Hindlimb muscle (tissue), 1 donor: ENCODE results near the gene KRTAP12-4. TPM values are rescaled to one million over a fixed set of nuclear protein-coding genes. Genes with fewer than 3 reads are reported as not detected.
"Not testable (repeated sequence)": the region's sequence is repeated elsewhere in the genome, so short reads cannot be mapped to it uniquely, and the experiment has no call there.

Experiments
- DNase-seq: peaks from one replicate; pipeline ENCODE4 v3.0.0-alpha.2; 2013
- polyA plus RNA-seq: library from polyadenylated mRNA; unstranded; fragments of 120-200 nt; gene quantifications from one replicate; pipeline ENCODE4 v1.2.1, GENCODE V29; 2013; ENCODE audit not compliant: insufficient read length

The KRTAP12-4 gene
- polyA plus RNA-seq, 1 donor: not detected

- no peak for DNase-seq
Observed at GRCh38 chr21:44653656-44654575, 543 bp downstream of the KRTAP12-4 start.

- DNase-seq: no peak
Observed at GRCh38 chr21:44653123-44653522, 1.3 kb downstream of the KRTAP12-4 start.

GRCh38 chr21:44650973-44651675, 3.3 kb downstream of the KRTAP12-4 start:
- no peak for DNase-seq

GRCh38 chr21:44650265-44650972, 4.0 kb downstream of the KRTAP12-4 start:
- DNase-seq: no peak

GRCh38 chr21:44649521-44650100, 4.8 kb downstream of the KRTAP12-4 start:
- no peak for DNase-seq

GRCh38 chr21:44648557-44649311, 5.7 kb downstream of the KRTAP12-4 start:
- no peak for DNase-seq

GRCh38 chr21:44647222-44647552, 7.3 kb downstream of the KRTAP12-4 start:
- DNase-seq: no peak

GRCh38 chr21:44646366-44647221, 7.9 kb downstream of the KRTAP12-4 start, which contains the start of gene KRTAP10-11:
Gene KRTAP10-11 (plus strand): TSS chr21:44646414. CDS start chr21:44646459, 45 bp downstream.
- DNase-seq: not testable (repeated sequence)

GRCh38 chr21:44644878-44645277, 9.6 kb downstream of the KRTAP12-4 start:
- DNase-seq: no peak

- DNase-seq: no peak
Observed at GRCh38 chr21:44643741-44644310, 10.6 kb downstream of the KRTAP12-4 start.

- no peak for DNase-seq
Observed at GRCh38 chr21:44640761-44641160, 13.7 kb downstream of the KRTAP12-4 start.

- DNase-seq: no peak
Observed at GRCh38 chr21:44639331-44639655, 15.2 kb downstream of the KRTAP12-4 start.

GRCh38 chr21:44638506-44639330, 15.7 kb downstream of the KRTAP12-4 start:
- not testable (repeated sequence) for DNase-seq

GRCh38 chr21:44637851-44638348, 16.6 kb downstream of the KRTAP12-4 start:
- not testable (repeated sequence) for DNase-seq

- no peak for DNase-seq
Observed at GRCh38 chr21:44637018-44637850, 17.2 kb downstream of the KRTAP12-4 start, which contains the start of gene KRTAP10-10. Gene KRTAP10-10 (plus strand): TSS chr21:44637356. CDS start chr21:44637418, 62 bp downstream.

- no peak for DNase-seq
Observed at GRCh38 chr21:44636209-44637017, 18.0 kb downstream of the KRTAP12-4 start.

GRCh38 chr21:44632067-44632466, 22.4 kb downstream of the KRTAP12-4 start:
- DNase-seq: no peak
